Lower leg skin (tissue), 3 donors: ENCODE measurements around the gene MRPS31.

Source experiments
- CTCF ChIP-seq, 3 donors: fragments of 450-650 bp; IDR thresholded peaks; one replicate each; pipeline ENCODE4 v1.5.1; 2016; ENCODE audit warnings: antibody characterized with exemption in 3 of 3, mild to moderate bottlenecking in 3 of 3, moderate library complexity in 2 of 3
- POLR2A ChIP-seq, 2 donors: fragments of 450-650 bp; IDR thresholded peaks; one replicate each; pipeline ENCODE4 v1.6.1; 2016 to 2017; ENCODE audit warnings: antibody characterized with exemption in 2 of 2, mild to moderate bottlenecking in 1 of 2, moderate library complexity in 1 of 2

GRCh38 chr13:40790154-40790616, 19.2 kb upstream of the MRPS31 start:
- TF ChIP-seq CTCF (IDR thresholded peaks at IDR 0.05) = no peak
- TF ChIP-seq POLR2A (IDR thresholded peaks at IDR 0.05) = no peak
